SU-DHL-6 (cell line): ENCODE measurements around the gene LGR4.

Experiments
- EZH2phosphoT487 ChIP-seq: fragments of 200-600 bp; sonication (generic), shearing (Covaris generic); conservative IDR thresholded peaks from 2 replicates; pipeline ENCODE4 v1.6.1; 2018; ENCODE audit warnings: mild to moderate bottlenecking, antibody characterized with exemption, low read length, moderate library complexity, mixed read lengths
- TF ChIP-seq, protein P1 (sequence below): fragments of 200-600 bp; sonication (generic); IDR thresholded peaks from one replicate; pipeline ENCODE4 v1.5.1; 2017; ENCODE audit warnings: antibody characterized with exemption, mild to moderate bottlenecking, low read length, moderate library complexity; ENCODE audit not compliant: insufficient read depth, poor library complexity, severe bottlenecking

DNA sequence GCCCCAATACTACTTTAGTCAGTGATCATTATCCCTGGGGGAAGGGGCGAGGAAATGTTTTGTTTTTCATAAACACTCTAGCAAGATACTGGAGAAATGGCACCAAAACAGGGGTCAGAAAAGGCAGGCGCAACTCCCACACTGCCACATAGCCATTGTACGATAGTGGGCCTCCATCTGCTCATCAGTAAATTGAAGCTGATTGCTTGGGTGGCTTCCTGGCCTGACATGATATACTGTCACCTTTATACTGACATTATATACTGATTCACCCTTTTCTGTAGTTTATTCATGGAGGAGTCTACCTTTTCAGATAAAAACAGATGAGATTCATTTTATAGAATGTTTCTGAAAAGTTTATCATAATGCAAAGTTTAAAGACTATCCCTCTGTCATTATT lies 57.9 kb downstream of the LGR4 start:
- TF ChIP-seq, protein P1, sequence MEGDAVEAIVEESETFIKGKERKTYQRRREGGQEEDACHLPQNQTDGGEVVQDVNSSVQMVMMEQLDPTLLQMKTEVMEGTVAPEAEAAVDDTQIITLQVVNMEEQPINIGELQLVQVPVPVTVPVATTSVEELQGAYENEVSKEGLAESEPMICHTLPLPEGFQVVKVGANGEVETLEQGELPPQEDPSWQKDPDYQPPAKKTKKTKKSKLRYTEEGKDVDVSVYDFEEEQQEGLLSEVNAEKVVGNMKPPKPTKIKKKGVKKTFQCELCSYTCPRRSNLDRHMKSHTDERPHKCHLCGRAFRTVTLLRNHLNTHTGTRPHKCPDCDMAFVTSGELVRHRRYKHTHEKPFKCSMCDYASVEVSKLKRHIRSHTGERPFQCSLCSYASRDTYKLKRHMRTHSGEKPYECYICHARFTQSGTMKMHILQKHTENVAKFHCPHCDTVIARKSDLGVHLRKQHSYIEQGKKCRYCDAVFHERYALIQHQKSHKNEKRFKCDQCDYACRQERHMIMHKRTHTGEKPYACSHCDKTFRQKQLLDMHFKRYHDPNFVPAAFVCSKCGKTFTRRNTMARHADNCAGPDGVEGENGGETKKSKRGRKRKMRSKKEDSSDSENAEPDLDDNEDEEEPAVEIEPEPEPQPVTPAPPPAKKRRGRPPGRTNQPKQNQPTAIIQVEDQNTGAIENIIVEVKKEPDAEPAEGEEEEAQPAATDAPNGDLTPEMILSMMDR: no peak
- no peak for TF ChIP-seq EZH2phosphoT487
